CD4-positive, alpha-beta T cell treated with Interleukin-15 for 1 hour (primary cell): ENCODE results near the gene GABPB2.
A peak's percentile ranks its signal among the peaks of the same experiment; 100 is the strongest.

ENCODE experiments used
- DNase-seq: peaks from one replicate; pipeline ENCODE4 v3.0.0-alpha.2; 2020

The GABPB2 gene

DNA sequence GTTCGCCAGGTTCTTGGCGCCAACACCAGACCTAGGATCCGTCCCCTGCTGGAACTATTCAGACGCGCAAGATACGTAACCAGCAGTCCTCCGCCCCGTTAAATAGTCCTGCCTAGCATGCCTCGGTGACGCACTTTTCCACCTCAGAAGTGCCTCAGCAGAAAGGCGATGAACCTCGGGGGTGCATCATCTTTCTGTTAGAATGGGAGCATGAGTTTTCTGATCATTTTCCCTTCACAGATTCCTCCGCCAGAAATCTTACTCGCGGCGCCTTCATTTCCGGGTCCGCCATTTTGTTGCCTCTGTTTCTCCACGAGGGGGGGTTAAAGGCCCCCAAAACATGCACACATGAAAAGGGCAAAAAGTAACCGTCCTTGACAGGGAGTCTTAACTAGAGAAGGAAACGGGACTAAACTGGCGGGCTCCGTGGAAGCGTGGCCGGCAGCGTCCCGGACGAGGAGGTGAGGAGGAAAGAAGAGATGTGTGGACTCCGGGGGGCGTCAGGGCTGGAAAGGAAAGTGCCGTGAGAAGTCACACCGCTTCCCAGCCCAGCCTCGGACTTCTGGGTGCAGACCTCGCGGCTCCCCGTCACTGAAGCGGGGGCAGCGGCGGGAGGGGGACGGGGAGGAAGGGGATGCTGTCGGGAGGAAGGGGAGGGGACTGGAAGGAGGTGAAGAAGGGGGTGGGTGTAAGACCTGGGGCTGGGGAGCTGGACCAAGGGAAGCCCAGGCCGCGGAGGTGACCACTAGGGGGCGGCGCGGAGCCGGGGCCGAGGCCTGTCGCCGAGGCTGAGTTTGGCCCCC, at the start of gene GABPB2:
GABPB2 (plus strand) TSS at position 288 of the 803 bp plus-strand sequence. CDS start 17,429 bp downstream, outside the sequence.
- peak; percentile 88 for DNase-seq

DNA sequence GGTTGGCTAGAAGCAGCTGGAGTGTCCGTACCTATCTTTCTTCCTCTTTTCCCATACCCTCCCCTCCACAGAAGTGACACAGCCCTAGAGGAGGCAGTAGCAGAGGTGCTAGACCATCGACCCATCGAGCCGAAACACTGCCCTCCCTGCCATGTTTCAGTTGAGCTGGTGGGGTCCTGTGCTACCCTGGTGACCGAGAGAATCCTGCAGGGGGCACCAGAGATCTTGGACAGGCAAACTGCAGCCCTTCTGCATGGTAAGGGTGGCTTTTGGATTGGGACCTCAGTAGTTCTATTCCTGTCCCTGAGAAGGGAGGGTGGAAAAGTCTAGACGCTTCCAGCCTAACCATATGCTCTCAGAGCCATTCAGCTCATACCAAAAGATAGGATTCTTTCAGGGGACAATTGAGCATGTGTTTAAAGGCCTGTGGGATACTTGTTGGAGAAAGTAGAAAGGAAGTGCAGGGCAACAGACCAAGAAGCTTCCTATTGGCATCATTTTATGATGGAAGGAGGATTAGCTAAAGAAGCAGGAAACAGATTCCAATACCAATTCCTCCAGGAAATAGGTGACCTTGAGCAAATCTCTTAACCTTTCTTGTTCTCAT, 45.9 kb upstream of the GABPB2 start:
- peak; percentile 86 for DNase-seq

DNA sequence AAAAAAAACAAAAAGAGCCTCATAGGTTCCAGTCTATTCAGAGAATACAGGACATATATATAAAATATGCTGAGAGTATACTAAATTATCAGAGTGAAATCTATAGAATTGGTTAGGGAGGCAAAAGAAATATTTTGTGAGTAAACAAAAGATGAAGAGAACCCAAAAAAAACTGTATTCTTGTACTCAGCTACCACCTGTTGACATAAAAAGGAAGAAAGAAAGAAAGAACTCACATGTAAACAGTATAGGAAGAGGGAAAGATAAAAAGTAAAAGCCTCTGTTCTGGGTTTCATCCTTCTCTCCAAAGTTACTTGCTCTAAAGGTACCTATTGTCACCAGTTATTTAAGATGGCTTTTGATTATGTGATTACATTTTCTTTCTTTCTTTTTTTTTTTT, 44.1 kb upstream of the GABPB2 start:
- DNase-seq = no peak

DNA sequence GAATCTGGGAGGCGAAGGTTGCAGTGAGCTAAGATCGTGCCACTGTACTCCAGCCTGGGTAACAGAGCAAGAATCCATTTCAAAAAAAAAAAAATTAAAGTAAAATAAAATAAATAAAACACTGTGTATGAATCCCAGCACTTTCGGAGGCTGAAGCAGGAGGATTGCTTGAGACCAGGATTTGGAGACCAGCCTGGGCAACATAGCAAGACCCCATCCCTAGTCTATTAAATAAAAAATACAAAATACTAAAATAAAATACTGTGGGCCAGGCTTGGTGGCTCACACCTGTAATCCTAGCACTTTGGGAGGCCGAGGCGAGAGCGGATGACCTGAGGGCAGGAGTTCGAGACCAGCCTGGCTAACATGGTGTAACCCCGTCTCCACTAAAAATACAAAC, 38.4 kb upstream of the GABPB2 start:
- no peak for DNase-seq

DNA sequence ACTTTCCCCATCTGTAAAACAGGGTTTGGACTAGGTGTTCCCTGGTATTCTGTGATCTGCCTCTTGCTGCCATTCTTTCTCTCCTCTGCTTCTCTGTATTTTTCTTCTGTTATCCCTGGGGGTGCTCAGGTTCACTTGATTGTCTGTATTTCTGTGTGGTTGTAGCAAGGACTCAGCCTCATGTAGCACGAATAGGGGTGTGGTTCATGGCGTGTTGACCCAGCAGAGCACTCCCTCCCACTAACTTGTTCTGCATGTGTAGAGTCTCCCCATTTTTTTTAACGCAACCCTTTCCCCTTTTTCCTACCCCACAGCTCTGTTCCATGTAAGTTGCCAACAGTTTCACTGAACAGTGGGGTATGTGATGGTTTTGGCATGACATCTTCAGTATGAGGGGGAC, 35.4 kb upstream of the GABPB2 start:
- no peak for DNase-seq

DNA sequence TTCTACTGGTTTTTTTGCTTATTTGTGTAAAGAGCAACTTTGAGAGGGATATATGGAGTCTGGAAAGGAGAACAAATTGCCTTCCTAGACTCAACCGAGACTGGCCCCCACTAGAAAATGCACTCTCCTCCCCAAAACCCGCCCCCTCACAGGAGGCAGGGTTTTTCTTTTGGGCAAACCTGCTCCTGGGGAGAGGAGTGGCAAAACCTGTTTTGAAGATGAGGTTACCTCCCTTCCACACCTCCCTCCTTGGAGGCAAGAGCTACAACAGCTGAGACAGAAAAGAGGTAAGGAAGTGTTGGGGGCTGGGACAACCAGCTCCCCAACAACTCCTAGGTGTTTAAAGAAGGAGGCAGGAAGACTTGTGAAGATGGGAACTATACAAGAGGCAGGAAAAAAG, 34.2 kb upstream of the GABPB2 start, which contains the start of gene BNIPL:
BNIPL (plus strand) TSS at position 231 of the 400 bp plus-strand sequence; CDS start at position 371, 140 bp downstream.
- DNase-seq = no peak

DNA sequence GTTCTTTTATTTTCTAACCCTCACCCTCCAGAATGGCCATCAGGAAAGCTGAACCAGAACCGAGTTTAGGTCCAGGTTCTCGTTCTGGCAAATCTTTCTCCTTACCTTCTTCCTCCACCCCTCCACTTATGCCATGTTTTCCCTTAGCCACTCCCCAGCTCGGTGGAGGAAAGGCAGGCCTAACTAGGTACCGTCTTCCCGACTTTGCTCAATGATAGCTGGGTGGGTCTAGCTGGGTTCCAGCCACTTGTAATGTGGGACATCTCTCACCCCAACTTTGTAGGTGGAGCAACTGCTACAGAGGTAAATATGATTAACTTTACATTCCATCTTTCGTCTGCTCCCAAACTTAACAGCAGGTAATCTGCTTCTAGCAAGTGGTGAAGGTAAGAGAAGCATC, 33.5 kb upstream of the GABPB2 start:
- DNase-seq = no peak

DNA sequence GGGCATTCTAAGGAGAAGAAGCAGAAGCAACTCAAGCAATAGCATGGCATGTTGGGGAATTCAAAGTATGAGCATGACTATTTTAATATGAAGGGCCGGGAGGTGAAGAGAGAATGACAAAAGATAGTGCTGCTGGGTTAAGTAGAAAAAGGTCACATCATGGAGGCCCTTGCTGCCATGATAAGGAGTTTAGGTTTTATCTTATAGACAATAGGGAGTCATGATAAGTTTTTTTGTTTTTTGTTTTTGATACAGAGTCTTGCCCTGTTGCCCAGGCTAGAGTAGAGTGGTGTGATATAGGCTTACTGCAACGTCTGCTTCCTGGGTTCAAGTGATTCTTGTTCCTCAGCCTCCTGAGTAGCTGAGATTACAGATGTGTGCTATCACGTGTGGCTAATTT, 31.0 kb upstream of the GABPB2 start:
- DNase-seq = no peak

DNA sequence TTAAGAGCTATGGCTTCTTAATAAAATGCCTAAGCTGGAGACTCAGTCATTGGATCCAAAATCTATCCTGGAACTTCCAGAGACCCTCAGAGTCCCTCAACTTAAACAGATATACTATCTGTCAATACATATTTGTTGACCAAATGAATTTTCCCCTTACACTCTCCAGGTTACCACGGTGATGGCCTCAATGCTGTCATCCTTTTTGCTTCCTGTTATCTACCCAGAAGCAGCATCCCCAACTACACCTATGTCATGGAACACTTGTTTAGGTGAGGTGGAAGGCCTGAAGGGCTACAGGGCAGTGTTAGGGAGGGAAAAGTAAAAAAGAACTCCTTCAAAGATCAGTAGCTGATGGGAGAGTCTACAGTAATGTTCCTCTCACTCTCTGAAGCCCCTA, 27.4 kb upstream of the GABPB2 start:
- no peak for DNase-seq

DNA sequence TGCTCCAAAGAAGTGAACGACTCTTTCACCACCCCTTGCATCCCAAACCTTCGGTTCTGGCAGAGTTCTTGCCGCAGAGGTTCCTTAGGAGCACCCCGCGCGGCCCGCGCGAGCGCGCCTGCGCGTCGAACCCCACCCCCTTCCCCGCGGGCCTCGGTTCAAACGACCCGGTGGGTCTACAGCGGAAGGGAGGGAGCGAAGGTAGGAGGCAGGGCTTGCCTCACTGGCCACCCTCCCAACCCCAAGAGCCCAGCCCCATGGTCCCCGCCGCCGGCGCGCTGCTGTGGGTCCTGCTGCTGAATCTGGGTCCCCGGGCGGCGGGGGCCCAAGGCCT, 23.0 kb upstream of the GABPB2 start, which contains the start of gene C1orf56:
C1orf56 (plus strand) TSS at position 161 of the 334 bp plus-strand sequence; CDS start at position 258, 97 bp downstream.
- peak; percentile 59 for DNase-seq

DNA sequence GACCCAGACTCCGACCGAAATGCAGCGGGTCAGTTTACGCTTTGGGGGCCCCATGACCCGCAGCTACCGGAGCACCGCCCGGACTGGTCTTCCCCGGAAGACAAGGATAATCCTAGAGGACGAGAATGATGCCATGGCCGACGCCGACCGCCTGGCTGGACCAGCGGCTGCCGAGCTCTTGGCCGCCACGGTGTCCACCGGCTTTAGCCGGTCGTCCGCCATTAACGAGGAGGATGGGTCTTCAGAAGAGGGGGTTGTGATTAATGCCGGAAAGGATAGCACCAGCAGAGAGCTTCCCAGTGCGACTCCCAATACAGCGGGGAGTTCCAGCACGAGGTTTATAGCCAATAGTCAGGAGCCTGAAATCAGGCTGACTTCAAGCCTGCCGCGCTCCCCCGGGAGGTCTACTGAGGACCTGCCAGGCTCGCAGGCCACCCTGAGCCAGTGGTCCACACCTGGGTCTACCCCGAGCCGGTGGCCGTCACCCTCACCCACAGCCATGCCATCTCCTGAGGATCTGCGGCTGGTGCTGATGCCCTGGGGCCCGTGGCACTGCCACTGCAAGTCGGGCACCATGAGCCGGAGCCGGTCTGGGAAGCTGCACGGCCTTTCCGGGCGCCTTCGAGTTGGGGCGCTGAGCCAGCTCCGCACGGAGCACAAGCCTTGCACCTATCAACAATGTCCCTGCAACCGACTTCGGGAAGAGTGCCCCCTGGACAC, 22.5 kb upstream of the GABPB2 start:
- peak; percentile 61 for DNase-seq

DNA sequence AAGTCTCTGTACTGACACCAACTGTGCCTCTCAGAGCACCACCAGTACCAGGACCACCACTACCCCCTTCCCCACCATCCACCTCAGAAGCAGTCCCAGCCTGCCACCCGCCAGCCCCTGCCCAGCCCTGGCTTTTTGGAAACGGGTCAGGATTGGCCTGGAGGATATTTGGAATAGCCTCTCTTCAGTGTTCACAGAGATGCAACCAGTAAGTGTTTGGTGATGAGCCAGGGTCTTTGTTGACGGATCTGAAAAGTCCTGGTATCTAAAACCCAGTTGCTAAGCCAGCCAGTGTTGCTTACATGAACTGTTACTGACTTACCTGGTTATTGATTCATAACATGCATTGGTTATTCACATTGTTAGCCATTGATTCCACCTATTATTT, 21.9 kb upstream of the GABPB2 start:
- no peak for DNase-seq

DNA sequence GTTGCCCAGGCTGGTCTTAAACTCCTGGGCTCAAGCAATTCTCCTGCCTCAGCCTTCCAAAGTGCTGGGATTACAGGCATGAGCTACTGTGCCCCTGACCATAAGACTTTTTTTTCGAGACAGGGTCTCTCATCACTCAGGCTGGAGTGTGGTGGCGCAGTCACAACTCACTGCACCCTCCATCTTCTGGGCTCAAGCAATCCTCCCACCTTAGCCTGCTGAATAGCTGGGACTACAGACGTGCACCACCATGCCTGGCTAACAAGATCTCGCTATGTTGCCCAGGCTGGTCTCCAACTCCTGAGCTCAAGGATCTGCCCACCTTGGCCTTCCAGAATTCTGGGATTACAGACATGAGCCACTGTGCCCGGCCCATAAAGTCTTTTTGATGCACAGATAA, 21.1 kb upstream of the GABPB2 start:
- DNase-seq = no peak

DNA sequence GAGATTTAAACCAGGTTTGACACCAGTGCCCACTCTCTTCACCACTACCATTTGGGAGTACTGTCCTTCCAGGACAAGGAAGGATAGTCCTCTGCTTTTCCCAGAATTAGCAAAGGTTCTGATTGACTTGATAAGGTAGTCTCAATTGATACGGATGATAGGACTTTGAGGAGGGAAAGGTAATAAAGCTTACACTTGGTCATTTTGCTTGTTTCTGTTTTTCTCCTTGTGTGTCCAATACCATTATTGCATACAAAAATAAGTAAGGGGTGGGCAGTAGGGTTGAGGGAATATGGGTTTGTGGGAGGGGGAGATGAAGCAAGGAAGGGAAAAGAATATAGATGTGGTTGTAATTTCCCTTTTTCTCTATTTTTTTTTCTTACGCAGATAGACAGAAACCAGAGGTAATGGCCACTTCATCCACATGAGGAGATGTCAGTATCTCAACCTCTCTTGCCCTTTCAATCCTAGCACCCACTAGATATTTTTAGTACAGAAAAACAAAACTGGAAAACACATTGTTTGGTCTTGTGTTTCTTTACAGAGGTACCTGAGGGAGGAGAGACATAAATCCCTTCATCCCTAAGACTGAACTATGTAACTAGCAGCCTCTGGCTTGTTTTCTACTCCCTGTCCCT, 20.4 kb upstream of the GABPB2 start:
- no peak for DNase-seq

DNA sequence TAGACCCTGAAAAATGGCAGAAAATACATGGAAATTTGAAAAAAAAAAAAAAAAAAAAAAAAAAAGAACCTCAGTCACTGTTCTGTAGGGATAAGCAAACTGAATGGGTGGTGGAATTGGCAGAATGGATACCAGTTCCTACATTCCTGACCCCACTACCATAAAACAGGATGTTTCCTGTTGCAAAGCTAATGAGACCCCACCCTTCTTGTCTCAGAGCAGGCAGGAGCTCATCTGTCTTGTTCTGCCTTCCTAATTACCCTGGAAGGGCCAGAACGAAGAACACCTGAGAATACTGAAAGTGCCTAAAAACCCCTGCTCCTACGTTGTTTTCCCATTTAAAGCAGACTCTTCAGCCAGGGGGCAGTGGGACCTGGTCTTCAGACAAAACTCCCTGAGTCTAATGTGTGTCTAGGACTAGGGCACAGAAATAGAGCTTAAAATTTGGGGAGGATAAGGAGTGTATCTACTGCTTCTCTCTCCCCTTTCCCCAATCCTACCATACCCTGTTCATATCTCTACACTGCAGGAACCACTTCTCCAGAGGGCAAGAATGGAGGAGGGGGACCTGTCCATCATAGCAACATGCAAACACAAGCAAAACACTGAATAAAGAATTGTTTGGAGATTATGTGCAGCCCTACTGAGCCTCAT, 19.1 kb upstream of the GABPB2 start:
- DNase-seq = no peak

DNA sequence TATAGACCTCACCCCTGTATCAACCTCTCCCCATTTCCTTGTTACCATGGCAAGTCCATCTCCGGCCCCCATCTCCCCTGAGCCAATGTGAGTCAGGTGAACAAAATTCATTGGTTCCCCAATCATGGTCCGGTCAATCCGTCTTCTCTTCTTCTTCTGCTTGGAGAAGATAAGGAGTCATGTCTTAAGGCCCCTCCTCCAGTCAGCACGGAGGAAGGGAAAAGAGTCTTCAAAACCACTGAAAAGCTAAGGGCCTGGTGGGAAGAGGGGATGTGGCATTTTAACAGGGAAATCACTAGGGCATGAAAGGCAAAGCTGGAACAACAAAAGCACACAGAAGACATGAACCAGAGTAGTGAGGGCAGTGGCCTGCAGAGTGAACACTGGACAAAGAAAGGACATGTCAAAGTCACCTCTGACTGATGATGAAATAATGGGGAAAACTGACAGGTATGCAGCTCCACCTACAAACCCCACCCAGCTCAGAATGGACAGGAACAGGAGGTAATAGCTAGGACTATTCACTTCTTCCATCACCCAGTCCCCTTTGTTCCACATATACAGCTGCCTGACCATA, 15.5 kb upstream of the GABPB2 start:
- no peak for DNase-seq

DNA sequence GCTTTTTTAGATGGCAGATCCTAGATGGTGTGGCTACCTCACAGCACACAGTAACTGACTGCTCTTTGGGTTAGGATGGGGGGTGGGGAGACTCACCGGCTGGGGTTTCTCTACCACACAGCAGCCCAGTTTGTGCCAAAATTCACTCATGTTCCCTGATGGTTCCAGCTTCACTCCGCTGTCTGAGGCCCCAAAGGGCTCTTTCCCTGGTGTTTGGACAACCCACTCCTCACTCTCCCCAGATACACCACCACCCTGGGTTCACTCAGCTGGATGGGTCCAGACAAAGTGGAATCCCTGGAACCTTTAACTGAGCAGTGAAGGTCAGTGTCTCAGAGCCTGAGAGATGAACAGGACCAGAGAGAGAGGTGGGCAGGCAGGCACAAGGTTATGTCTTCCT, 15.0 kb upstream of the GABPB2 start:
- DNase-seq = no peak

DNA sequence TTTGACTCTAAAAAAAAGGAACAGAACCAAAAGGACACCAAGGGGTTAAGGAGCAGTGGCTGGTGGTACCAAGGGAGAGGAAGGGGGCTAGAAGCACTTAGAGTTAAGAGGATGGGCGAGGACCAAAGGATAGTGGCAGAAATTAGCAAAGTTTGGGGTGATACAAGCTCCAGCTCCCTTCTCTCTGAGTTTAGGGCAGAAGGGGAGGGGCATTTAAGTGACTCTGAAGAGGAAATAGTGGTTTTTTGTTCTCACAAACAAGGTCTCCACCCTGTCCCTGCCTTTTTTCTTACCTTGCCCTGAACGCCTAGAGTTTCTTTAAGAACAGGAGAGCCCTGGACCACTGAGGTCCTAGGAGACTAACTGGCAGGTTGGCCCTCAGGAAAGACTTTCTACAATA, 14.4 kb upstream of the GABPB2 start:
- DNase-seq = peak; percentile 49

DNA sequence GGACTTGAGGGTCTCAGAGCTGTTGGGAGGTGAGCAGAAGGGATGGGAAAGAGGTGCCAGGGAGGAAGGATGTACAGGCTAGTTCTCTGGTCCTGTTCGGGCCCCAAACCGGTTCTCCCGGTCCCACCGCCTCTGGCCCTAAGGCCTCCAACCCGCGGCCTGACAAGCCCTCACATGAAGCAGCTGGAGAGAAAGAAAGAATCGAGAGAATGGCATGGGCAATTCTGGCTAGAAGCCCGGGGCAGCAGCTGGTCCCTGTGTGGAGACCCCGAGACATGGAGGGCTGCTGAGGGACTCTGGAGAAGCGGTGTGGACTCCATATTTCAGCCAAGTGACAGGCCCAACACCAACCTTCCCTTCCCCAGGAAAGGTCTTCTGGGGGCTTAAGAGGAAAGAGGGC, 11.9 kb upstream of the GABPB2 start:
- no peak for DNase-seq

DNA sequence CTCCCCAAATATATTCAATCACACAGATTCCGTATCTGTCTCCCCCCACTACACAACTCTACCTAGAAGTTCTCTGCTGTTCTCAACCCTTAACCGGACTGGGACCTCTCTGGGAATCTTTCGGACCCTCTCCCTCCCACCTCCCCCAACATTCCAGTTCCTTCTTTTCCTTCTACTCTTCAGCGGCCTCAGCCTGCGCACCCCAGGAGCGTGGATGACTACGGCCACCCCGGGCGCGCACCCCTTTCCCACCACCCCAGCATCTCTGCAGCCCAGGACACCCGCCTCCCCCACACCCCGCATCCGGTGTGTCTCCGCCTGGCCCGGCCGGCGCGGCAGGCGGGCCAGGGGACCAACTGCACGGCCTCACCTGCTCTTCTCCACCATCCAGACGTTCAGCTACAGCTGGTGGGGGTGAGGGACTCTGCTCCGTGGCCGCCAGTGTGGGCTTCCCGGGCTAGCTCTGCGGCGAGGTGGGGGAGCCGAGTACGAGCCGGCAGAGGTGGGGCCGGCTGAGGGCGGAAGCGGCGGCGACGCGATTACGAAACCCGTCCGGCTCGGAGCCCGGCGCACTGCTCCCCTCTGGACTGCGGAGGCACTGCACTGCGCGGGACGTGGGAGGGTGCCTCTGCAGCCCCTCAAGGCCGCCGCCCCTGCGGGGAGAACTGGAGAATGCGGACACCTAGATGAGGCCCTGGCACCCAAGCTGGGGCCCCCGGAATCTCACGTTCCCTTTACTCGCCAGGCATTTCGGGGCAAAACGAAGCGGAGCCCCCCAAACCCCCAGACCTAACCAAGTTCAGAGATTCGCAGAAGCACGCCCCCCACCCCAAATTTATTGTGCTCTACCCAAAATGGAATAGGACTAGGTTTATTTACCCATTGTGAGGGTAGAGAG, 11.2 kb upstream of the GABPB2 start, which contains the start of gene CDC42SE1:
CDC42SE1 (minus strand) TSS at position 514 of the 898 bp plus-strand sequence. CDS start 3,892 bp downstream, outside the sequence.
- peak; percentile 89 for DNase-seq

DNA sequence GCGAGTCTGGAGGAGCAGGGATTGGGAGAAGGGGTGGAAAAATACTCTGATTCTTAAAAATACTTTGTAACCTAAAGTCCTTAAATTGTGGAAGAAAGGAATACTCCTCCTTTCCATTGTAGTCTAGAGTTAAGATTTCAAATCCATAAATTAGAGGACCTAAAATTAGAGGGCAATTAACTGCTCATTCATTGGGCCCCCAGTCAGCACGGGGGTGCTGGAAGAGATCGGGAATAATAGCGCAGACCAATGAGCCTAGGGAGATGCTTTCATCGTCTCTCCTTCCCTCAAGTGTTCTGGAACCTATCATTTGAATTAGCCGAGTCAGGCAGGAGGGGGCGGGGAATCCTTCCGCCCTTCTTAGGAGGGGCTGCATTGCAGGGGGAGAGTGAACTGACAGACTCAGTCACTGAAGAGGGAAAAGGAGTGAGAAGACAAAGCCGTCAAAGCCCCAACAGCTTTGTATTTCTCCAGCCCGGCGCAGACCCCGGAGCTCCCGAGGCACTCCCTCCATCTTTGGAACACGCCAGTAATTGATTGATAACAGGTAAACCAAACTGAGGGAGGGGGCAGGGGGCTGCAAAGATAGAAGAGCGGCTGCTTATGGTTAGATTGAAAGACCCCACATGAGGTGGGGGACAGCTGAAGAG, 10.4 kb upstream of the GABPB2 start, which contains the start of gene MLLT11:
MLLT11 (plus strand) TSS at position 391 of the 650 bp plus-strand sequence. CDS start 6,828 bp downstream, outside the sequence.
- no peak for DNase-seq
